ENCODE data around the gene CYP26C1.
"Not testable (repeated sequence)": the region's sequence is repeated elsewhere in the genome, so short reads cannot be mapped to it uniquely, and the experiment has no call there.

Gene CYP26C1

DNA sequence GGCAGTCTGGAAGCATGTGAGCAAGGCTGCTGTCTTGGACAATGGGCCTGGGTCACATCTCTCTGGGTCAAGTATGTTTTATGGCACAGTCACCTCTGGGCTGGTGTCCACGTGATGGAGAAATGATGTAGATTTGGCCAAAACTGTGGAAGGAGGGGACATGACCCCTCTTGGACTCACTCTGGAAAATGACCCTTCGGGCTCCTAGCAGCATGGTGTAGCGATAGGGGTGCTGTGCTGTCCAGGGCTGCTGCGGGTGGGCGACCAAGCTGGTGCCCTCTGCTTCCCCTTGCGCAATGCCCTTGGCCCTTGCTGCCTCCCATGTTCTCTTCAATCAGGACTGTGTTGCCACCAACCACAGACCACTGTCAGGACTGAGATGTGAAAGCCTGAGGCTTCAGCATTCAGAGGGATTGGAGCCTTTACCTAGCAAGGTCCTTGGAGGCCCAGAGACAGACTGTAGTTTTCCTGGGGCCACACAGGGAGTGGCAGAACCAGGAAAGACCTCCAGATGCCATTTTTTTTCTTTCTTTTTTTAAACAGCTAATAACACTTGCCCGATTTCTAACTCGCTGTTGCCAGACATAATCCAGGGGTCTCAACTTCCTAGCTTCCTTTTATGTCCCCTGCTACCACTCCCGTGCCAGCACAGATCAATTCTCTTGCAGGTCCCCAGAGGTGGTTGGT is 19.2 kb downstream of the CYP26C1 start:
- DNase-seq: no peak

DNA sequence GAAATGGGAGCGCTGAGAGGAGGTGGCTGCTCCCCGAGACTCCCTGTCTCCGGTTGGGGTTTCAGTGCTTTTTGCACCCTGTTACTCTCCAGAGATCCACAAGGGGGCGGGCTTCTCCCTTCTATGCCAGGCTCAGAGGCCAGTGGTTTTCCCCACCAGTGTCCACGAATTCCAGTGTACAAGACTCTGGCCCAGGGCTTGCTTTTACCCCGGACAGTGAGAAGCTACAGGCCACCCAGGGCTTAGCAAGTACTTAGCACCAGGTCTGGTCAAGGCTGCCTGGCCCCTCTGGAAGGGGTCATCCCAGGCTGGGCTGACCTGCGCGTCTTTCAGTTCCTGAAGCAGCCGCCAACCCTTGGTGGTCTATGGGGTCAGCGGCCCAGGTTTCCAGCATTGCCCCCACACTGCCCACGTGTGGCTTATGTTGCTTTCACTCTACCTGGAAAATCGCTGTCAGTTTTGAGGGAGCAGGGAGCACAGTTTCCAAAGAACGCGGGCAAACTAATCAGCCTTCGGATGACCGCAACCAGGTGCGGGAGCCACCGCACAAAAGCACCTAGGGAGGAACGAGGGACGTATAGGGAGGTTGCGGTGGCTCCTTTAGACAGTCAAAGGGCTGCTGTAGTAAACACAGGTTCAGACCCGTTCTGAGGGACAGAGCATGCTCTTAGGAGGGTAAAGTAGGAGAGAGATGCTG is 19.9 kb downstream of the CYP26C1 start:
- peak in 1 of 2 donors; percentile 19 for DNase-seq

DNA sequence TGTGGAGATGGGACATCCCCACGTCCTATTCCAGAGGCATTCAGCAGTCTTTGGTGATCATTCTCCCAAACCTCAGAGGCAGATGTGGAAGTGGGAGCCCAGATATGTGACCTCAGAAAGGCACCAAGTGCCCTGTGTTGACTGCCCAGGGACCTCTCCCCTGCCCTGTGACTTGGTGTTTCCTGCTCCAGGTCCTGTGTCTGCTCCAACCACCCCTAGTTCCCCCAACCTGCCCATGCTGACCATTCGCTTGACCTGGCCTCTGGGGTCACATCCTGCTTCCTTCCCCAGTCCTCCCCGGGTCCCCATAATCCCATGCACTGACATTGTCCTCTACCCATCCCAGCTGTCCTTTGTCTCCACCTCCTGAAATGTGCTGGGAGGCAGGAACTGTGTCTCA is 20.7 kb downstream of the CYP26C1 start:
- no peak for DNase-seq

DNA sequence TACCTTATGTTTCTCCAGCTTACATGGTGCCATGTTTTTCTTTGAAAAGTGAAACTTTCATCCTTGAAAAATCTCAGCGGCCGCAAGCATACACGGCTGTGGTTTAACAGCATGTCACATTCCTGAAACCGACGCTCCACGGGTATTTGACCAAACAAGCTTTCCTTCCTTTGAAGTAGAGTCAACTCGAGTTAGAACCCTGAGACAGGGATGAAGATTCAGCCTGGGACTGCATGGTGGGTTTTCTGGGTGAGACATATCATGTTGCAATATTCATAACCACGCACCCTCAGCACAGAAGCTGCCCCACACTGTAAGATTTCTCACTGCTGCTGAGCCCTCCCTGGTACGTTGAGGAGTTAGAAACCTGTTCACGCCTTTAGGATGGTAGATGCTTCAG is 21.2 kb downstream of the CYP26C1 start:
- no peak for DNase-seq

DNA sequence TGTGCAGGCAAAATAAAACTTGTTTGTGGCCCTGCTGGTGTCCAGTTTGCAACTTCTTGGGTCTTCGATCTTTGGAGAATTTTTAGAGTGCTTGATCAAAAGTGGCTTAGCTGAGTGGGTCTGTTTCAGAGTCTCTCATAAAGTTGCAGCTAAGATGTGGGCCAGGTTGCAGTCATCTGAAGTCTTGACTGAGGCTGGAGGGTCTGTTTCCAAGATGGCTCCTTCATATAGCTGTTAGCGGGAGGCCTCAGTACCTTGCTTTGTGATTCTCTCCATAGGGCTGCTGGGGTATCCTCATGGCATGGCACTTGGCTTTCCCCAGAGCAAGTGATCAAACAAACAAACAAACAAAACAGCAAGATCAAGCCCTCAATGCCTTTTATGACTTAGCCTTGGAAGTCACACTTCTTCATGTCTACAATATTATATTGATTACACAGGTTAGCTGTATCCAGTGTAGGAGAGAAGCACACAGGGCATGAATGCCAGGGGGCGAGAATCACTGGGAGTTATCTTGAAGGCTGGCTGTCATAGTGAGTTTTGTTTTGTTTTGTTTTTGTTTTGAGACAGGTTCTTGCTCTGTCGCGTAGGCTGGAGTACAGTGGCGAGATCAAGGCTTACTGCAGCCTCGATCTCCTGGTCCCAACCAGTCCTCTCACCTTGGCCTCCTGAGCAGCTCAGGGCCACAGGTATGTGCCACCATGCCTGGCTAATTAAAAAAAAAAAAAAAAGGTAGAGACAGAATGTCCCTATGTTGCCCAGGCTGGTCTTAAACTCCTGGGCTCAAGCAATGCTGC is 23.3 kb downstream of the CYP26C1 start:
- DNase-seq: no peak

DNA sequence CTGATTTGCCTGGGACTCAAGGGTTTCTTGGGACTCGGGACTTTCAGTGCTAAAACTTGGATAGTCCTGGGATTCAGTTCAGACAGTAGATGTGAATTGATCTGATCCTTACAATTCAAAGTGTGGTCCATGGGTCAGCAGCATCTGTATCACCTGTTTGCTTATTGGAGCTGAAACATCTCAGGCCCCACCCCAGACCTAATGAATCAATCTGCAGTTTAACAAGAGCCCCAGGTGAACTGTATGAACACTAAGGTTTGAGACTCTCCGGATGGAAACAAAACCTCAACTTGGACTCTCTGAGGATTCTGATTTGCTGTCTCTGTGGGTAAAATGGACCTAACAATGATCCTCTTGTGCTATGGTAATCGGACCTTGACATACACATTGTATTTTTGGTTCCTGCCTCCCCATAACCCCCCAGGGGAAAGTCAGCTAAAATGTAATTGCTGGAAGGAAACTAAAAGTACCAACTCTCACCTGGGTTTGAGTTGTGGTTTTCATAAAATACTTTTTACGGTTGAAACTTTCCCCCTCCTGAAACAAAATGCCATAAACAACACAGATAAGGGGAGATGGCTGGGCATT is 24.8 kb downstream of the CYP26C1 start:
- no peak for DNase-seq

DNA sequence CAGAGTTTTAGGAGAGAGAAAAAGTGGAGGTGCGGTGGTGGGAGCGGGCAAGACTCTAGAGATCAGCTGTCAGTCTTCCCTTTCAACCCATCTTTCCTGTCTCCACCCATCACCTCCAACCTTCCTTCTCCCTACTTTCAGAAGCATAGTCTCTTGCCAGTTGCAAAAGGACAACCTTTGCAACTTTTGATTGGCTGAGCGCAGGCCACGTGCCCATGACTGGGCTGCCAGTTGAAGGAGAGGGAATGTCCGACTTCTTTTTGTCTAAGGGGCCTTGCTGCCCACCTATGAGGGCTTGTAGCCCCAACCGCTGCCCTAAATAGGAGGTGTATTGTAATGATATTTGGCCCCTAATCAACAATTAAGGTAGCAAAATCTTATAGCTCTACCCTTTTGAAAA is 25.7 kb downstream of the CYP26C1 start:
- no peak for DNase-seq

DNA sequence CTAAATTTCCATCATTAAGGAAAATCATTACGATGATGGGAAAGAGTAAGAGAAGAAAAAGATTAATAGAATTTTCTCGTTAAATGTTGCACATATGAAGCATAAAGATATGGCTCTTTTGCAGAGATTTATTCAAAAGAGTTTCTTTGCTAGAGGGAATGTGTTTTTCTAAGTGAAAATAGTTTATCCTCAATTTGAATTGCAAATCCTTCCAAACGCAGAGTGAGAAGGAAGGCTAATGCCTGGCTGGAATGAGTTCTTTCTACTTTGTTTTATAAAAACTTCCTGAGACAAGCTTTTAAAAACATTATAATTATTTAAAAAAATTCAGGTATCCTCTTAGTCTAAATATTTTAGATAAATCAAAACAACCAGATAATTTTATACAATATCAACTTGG is 27.2 kb downstream of the CYP26C1 start:
- no peak for DNase-seq

DNA sequence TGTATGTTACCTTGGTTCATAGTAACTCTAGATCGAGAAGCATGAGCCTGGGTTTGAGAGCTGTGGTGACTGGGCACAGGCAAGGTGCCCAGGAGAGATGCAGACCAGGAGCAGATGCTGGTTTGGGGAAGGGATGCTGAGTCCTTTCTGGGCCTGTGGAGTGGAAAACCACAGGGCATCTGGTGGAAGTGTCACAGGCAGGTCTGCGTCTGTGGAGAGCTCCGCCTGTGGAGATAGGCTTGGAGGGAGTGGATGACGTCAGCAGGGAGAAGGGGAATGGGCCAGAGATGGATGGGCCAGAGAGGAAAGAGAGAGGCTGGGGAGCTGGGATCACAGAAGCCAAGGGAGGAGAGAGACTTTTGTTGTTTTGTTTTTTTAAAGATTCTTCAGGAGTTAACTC is 27.9 kb downstream of the CYP26C1 start:
- no peak for DNase-seq

DNA sequence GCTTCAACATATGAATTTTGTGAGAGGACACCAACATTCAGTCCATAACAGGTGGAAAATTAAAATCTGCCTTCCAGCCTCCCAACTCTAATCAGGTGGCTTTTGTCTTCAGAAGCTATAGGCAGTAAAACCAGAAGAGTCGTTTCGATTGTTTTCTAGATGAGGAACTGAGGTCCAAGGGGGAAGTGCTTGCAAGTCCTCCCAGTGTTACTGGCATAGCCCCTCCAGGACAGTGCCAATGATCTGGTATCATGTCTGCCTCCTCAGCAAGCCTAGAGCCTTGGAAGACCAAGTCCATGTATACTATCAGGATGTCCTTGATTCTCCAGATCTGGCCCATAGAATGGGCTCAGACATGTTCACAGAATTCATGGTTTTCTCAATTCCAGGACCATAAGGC is 30.0 kb downstream of the CYP26C1 start:
- no peak for DNase-seq

DNA sequence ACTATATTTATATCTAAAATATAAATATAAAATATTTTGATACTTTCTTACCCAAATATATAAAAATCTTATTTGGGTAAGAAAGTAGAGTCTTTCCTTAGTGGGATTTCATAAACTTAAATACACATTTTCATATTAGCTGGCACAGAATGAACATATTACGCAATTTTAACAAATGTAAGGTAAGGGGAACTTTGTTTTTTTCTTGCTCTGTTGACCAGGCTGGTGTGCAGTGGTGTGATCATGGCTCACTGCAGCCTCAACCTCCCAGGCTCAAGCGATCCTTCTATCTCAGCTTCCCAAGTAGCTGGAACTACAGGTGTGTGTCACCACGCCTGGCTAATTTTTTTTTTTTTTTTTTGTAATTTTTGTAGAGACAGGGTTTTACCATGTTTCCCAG is 31.4 kb downstream of the CYP26C1 start:
- no peak for DNase-seq

DNA sequence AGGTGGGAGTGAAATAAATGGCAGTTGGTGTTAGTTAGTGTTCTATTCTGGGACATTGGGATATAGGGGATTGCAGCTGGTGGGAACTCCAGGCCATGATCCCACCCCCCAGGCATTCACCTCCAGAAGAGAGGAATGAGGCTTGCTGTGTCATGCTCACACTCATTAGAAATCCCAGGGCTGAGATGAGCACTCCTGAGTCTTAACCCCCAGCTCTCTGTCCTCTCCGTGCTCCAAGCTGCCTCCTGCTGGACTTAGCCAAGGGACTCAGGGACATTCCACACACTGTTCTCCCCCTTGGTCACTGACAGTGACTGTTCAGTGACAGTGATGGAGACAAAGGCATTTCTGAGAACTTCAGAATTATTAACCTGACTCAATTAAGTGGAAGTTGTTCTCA is 34.6 kb downstream of the CYP26C1 start:
- no peak for DNase-seq

DNA sequence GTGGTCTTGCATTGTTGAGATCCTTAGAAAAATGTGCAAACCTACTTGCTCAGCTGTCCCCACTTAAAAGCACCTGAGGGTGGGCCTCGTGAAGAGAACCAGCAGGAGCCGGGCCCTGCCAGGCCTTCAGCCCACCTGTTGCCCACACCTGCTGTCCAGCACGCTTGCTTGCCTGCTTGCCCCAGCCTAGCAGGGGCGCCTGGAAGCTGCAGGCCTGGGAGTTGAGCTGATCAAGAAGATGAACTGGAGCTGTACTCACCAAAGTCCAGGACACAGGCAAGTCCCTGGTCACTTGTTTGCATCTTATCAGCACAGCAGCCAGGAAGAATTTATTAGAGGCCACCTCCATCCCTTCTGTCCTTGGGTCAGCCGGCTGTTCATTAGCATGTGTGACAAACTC is 36.3 kb downstream of the CYP26C1 start:
- no peak for DNase-seq

DNA sequence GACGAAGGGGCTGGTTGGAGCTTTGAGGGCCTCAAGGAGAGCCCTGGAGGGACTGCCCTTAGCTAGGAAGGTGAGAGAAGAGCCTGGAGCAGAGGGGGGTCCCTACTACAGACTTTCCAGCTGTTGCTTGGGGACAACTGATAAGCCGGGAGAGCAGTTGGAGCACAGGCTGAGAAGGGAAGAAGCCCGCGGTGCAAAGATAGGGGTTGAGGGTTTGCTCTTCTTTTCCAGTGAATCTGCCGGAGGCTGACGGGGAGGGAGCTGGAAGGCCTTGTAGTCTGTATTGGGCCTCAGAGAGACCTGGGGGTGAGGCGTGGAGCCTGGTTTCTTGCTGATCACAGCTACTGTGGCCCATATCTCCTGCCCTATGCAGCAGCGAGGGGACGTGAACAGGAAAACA is 36.8 kb downstream of the CYP26C1 start:
- DNase-seq: no peak

DNA sequence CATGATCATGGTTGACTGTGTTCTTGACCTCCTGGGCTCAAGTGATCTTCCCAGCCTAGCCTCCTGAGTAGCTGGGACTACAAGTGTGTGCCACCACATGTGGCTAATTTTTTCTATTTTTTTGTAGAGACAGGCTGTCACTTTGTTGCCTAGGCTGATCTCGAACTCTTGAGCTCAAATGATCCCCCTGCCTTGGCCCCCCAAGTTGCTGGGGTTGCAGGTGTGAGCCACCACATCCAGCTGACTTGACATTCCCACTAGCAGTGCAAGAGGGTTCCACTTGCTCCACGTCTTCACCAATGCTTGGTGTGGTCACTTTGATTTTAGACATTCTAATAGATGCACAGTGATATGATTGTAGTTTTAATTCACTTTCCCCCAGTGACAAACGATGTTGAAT is 38.2 kb downstream of the CYP26C1 start:
- DNase-seq: no peak

DNA sequence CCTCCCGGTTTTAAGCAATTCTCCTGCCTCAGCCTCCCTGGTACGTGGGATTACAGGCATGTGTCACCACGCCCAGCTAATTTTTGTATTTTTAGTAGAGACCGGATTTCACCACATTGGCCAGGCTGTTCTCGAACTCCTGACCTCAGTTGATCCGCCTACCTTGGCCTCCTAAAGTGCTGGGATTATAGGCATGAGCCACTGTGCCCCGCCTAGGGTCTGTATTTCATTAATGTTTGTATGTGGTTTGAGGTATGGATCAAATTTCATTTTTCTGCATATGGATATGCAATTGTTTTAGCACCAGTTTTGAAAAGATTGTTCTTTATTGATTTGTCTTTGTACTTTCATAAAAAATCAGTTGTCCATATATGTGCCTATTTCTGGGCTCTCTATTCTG is 39.1 kb downstream of the CYP26C1 start:
- no peak for DNase-seq

DNA sequence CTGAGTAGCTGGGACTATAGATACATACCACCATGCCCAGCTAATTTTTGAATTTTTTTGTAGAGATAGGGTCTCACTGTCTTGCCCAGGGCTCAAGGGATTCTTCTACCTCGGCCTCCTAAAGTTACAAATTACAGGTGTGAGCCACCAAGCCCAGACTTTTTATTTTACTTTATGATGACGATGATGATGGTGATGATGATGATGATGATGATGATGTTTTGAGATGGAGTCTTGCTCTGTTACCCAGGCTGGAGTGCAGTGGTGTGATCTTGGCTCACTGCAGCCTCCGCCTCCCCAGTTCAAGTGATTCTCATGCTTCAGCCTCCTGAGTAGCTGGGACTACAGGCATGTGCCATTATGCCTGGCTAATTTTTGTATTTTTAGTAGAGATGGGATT is 40.5 kb downstream of the CYP26C1 start:
- DNase-seq: not testable (repeated sequence)

DNA sequence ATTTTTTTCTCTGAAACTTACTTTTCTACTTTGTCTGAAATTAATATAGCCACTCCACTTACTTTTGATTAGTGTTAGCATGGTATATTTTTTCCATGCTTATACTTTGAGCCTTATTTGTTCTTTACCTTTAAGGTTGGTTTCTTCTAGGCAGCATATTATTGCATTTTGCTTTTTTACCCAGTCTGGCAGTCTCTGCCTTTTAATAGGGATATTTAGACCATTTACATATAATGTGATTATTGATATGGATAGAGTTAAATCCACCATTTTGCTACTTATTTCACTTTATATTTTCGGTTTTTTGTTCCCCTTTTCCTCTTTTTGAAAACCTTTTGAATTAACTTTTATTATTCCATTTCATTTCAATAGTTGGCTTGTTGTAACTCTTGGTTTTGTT is 43.4 kb downstream of the CYP26C1 start:
- no peak for DNase-seq

DNA sequence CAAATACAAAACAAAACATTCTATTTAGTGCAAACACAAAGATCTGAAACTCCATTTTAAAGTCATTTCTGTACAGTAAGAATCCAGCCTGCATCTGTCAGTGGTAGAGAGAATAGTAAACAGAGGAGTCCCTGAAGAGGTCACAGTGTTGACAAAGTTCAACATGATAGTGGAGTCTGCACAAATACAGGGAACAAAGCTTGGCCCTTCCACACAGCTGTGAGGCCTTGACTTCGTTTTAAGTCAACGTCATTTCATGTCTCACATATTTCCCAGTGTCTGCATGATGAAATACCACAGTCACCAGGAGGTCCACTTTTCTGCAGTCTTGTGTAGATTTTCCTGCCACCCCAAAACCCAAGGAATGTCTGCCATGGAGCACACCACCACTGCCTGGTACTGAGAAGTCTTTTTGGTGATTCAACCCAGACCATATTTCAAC is 46.1 kb downstream of the CYP26C1 start:
- DNase-seq: no peak

DNA sequence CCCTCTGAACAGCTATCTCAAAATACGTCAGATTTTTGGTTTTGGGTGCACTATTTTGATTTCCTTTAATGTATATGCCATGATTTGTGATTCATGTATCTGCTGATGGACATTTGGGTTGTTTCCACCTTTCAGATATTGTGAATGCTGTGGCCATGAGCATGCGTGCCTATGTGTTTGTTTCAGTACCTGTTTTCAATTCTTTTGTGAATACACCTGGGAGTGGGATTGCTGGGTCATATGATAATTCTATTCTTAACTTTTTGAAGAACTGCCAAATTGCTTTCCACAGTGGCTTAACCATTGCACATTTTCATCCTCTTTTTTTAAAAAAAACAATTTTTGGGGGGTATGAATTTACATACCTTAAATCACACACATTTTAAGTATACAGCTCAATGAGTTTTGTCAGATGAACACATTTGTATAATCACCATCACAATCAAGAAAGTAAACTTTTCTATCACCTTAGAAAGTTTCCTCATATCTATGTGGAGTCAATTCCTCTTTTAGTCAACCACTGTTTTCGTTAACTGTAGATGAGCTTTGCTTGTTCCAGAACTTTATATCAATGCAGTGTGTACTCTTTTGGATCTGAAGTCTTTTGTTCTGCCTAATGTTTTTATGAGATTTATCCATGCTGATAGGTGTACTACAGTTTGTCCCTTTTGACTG is 50.0 kb downstream of the CYP26C1 start:
- no peak for DNase-seq

DNA sequence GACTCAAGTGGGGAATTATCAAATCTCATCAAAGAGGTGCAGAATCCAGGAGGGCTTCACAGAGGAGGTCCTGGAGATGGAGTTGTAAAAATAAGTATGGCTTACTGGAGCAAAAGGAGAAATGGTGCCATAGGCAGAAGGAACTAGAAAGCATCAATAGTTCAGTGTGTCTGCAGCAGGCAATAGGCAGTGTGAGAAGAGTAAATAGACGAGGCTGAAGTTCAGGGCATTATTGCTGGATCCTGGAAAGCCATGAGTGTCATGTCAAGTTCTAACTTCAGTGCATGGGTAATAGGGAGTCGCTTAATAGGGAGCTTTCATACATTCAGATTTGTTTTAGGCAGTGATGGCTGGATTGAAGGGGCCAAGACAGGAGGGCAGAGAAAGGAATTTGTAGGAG is 52.4 kb downstream of the CYP26C1 start:
- DNase-seq: no peak

DNA sequence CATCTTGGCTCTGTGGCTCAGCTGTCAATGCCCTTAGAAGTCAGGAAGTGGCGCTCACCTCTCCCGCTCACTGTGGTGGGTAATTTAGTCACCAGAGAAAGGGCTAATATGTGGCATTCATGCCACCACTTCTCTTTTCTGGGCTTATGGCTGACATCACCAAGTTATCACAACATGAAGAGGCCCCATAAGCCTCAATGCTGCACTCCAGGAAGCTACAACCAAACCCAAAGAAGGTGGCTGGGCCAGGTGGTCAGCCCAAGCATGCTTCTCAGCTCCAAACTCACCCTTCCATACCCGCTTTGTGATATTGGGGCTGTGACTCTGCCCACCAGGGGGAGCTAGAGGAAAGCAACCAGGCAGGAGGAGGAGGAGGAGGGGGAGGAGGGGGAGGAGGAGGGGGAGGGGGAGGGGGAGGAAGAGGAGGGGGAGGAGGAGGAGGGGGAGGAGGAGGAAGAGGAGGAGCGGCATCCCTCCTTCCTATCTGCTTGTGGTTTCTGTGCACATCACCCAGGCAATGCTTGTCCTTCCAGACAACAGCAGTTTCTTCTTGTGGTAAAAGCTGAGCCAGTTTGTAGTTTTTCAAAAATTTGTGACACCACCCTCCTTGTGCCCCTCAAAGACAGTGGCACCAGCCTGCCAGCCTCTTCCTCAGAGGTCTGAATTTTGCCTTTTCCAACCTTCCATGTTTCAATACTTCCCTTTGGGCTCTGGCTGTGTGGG is 55.2 kb downstream of the CYP26C1 start:
- peak in 1 of 2 donors; percentile 37 for DNase-seq
